Stomach smooth muscle (tissue), 2 donors: ENCODE data around the gene BCL2.
"Not testable (repeated sequence)": the region's sequence is repeated elsewhere in the genome, so short reads cannot be mapped to it uniquely, and the experiment has no call there.

Experiments used
- H3K27ac ChIP-seq: one replicate; pipeline ENCODE4 v1.7.0; 2013; ENCODE audit warnings: mild to moderate bottlenecking, low read length, inconsistent platforms
- H3K27me3 ChIP-seq, 2 donors: one replicate each; pipeline ENCODE4 v1.7.0; 2013; ENCODE audit warnings: low read length in 2 of 2; ENCODE audit not compliant: insufficient read depth in 2 of 2, control insufficient read depth in 1 of 2
- H3K36me3 ChIP-seq, 2 donors: one replicate each; pipeline ENCODE4 v1.7.0; 2013; ENCODE audit warnings: low read length in 2 of 2; ENCODE audit not compliant: control insufficient read depth in 2 of 2, insufficient read depth in 2 of 2
- H3K4me1 ChIP-seq: one replicate; pipeline ENCODE4 v1.7.0; 2013; ENCODE audit warnings: low read length; ENCODE audit not compliant: control insufficient read depth, insufficient read depth
- H3K4me3 ChIP-seq, 2 donors: one replicate each; pipeline ENCODE4 v1.7.0; 2013; ENCODE audit warnings: low read length in 2 of 2
- H3K9ac ChIP-seq, 2 donors: one replicate each; pipeline ENCODE4 v1.7.0; 2013; ENCODE audit warnings: low read length in 2 of 2, mild to moderate bottlenecking in 1 of 2
- H3K9me3 ChIP-seq, 2 donors: one replicate each; pipeline ENCODE4 v1.7.0; 2013; ENCODE audit warnings: low read length in 2 of 2; ENCODE audit not compliant: control insufficient read depth in 2 of 2
- donor health status: healthy.
- donor health status: Pancreatic carcinoma.

Gene BCL2

DNA sequence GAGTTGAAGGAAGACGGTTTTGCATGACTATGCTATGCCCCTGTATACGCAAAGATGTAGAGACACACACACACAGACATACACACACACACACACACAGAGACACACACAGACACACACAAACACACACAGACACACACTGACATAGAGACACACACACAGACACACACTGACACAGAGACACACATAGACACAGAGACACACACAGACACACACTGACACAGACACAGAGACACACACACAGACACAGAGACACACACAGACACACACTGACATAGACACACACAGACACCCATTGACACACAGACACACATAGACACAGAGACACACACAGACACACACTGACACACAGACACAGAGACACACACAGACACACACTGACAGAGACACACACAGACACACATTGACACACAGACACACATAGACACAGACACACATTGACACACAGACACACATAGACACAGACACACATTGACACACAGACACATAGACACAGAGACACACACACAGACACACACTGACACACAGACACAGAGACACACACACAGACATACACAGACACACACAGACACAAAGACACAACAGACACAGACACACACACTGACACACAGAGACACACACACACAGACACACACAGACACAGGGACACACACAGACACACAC, 121.3 kb downstream of the BCL2 start:
- H3K36me3 ChIP-seq = no peaks in the 10 kb centered on the region
- no peak overlapping the region for H3K9ac ChIP-seq
- no peak overlapping the region for H3K27ac ChIP-seq
- no peaks in the 10 kb centered on the region for H3K27me3 ChIP-seq
- no peaks in the 10 kb centered on the region for H3K9me3 ChIP-seq
- no peaks in the 10 kb centered on the region for H3K4me1 ChIP-seq
- no peak overlapping the region for H3K4me3 ChIP-seq

DNA sequence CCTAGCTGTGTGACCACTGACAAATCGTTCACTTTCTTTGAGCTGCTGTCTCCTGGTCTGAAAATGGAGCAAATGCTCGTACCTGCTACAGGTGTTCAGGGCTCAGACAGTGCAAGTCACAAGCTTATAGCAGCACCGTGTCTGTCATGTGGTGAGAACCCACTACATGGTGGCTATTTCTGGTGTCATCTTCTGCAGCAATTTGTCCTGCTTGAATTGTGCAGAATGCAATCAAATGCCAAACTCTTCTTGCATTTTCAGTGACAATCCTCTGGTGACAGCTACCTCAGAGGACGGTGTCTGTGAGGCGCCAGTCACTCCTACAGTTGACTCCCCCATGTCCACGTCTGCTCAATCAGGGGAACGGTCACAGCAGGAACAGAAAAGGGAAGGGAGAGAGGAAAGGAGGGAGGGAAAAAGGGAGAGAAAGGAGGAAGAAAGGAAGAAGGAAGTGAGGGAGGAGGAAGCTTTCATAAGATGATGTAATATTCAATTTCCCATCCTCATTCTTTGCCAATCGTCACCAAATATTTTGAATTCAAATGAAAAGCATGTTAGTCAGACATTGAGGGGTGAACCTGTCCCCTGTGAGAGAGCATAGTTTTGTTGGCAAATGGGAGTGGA, 122.2 kb downstream of the BCL2 start:
- Histone ChIP-seq H3K27me3 (no peaks in the 10 kb centered on the region), H3K9me3 (no peaks in the 10 kb centered on the region), H3K36me3 (no peaks in the 10 kb centered on the region), H3K9ac (no peak overlapping the region), H3K4me3 (no peak overlapping the region), H3K4me1 (no peaks in the 10 kb centered on the region), H3K27ac (no peak overlapping the region)

DNA sequence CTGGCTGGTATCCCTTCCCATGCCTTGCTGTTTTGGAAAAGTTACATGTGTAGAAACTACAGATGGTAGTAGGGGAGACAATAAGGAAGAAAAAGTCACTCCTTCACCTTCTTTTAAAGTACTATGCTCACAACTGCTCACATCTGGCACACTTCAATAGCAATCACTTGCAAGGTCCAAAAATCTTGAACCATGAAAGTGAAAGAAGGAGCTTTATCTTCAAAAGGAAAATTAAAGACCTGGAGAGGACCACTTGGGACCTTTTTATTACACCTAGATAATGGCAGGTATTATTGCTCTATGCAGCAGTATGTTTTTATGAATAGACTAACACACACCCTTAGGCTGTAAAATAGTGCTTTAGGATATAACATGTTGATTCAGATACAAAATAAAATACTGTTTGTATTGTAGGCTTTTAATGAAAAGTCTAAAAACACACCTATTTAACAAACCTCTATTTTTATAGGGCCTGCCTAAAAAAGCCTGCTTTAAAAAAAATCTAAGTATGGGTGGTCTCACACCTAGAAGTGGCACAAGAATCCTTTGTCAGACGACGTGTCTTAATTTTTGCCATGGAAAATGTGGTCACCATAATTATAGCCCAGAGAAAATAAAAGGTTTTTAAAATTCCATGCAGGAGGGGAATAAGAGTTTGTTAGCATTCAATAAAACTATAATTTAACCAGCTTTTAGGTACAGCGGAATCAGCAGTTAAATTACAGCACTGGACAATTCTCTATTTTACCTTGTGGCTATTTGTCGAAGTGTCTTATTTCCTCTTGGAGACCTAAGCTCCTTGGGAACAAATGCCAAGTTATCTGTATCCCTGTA, 124.0 kb downstream of the BCL2 start:
- H3K9ac ChIP-seq = no peak overlapping the region
- no peaks in the 10 kb centered on the region for H3K27me3 ChIP-seq
- no peaks in the 10 kb centered on the region for H3K9me3 ChIP-seq
- H3K27ac ChIP-seq = no peak overlapping the region
- H3K36me3 ChIP-seq = no peaks in the 10 kb centered on the region
- no peak overlapping the region for H3K4me3 ChIP-seq
- no peaks in the 10 kb centered on the region for H3K4me1 ChIP-seq

DNA sequence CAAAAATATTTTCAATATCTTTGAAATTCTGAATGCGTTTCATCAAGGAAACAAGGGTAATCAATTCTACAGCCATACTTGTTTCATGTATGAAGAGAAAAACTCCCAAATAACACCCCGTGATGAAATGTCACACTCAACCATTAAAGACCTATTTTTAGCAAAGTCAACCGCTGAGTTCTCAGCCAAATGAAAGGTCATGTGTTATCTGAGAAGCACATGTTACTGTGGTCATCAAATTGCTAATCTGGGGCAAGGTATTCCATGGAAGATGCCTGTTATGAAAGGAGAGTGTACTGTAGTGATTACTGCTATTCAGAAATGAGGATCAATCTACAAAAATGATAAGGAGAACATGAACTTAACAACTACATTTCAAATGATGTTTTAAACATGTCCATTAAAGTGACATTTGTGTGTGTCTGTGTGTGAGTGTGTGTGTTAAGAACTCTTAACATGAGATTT, 126.7 kb downstream of the BCL2 start:
- no peaks in the 10 kb centered on the region for H3K9me3 ChIP-seq
- H3K4me1 ChIP-seq = no peaks in the 10 kb centered on the region
- H3K36me3 ChIP-seq = no peaks in the 10 kb centered on the region
- no peak overlapping the region for H3K4me3 ChIP-seq
- H3K27ac ChIP-seq = no peak overlapping the region
- H3K9ac ChIP-seq = no peak overlapping the region
- H3K27me3 ChIP-seq = no peaks in the 10 kb centered on the region

DNA sequence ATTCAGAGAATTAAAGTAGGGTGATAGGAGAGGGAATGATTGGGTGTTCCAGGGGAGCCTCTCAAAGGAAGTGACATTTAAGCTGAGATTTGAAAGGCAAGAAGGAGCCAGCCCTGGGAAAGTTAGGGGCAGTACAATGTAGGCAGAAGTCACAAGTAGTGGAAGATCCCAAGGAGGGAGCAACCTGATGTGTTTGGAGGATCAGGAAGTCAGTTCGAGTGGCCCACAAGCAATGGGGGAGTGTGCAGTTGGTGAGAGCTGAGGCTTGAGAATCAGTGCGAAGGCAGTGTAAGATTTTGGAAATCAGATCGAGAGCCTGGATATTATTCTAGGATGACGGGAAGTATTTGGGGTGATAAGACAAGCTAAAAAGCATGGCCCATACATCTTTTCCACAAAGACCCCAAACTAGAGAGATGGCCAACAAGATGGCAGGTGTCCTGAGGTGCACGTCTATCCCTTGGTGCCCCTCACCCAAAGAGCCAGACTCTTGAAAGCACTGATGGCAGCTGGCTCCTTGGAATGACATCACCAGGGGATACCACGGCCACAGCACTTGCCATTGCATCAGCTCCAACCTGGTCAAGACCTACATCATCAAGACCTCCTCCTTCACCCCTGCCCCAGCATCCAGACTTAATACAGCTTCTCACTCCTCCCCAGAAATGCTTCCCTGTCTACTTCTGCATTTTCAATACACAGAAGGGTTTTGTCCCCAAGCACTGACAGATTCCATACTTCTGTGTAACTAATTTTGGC, 127.3 kb downstream of the BCL2 start:
- Histone ChIP-seq H3K9ac (no peak overlapping the region), H3K27me3 (no peaks in the 10 kb centered on the region), H3K9me3 (no peaks in the 10 kb centered on the region), H3K4me3 (no peak overlapping the region), H3K4me1 (peaks cover 5% of the 10 kb centered on the region), H3K36me3 (no peaks in the 10 kb centered on the region), H3K27ac (no peak overlapping the region)

DNA sequence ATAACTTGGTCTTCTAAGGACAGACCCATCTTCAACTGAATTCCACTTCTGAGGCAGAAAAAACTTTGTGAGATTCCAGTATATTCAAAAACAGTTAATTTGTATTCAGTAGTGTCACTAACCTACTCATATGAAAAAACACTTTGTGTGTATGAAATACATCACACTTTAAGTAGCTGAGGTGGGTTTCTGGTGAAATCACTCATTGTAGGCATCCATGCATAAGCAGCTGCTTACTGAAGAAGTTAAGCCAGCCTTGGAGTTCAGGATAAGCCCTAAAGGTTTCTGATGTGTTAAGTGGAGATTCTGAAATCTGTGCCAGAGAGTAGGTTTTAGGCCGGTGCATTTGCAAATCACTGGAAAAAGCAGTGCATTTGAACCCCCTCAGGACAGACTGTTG, 128.2 kb downstream of the BCL2 start:
- Histone ChIP-seq H3K9me3 (no peaks in the 10 kb centered on the region), H3K27ac (no peak overlapping the region), H3K36me3 (no peaks in the 10 kb centered on the region), H3K4me3 (no peak overlapping the region), H3K27me3 (no peaks in the 10 kb centered on the region), H3K4me1 (peaks cover 7% of the 10 kb centered on the region), H3K9ac (no peak overlapping the region)

DNA sequence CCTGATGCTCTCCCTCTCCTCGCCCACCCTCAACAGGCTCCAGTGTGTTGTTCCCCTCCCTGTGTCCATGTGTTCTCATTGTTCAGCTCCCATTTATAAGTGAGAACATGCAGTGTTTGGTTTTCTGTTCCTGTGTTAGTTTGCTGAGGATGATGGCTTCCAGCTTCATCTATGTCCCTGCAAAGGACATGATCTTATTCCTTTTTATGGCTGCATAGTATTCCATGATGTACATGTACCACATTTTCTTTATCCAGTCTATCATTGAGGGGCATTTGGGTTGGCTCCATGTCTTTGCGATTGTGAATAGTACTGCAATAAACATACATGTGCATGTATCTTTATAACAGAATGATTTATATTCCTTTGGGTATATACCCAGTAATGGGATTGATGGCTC, 128.7 kb downstream of the BCL2 start:
- not testable (repeated sequence) for H3K4me1 ChIP-seq, H3K4me3 ChIP-seq, H3K27me3 ChIP-seq, H3K36me3 ChIP-seq, H3K9ac ChIP-seq, H3K27ac ChIP-seq, H3K9me3 ChIP-seq

DNA sequence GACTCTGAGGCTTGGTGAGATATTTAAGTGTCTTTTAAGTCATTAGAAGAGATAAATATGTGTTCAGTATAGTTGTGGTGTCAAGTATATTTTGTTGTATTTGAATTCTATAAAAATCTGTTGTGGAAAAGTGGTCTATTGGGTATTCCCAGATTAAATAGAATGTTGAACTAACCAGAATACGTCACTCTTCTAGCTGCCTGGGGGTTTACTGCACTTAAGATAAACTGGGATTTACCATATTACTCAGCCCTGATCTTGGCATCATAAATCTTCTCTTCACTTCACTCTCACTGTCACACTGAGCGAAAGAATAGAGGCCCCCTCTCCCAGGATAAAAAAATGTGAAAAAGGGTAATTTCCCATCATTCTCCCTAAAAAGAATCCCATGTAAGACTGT, 129.8 kb downstream of the BCL2 start:
- H3K4me1 ChIP-seq = peaks cover 10% of the 10 kb centered on the region
- no peak overlapping the region for H3K27ac ChIP-seq
- H3K9me3 ChIP-seq = no peaks in the 10 kb centered on the region
- no peak overlapping the region for H3K4me3 ChIP-seq
- no peaks in the 10 kb centered on the region for H3K36me3 ChIP-seq
- H3K9ac ChIP-seq = no peak overlapping the region
- no peaks in the 10 kb centered on the region for H3K27me3 ChIP-seq

DNA sequence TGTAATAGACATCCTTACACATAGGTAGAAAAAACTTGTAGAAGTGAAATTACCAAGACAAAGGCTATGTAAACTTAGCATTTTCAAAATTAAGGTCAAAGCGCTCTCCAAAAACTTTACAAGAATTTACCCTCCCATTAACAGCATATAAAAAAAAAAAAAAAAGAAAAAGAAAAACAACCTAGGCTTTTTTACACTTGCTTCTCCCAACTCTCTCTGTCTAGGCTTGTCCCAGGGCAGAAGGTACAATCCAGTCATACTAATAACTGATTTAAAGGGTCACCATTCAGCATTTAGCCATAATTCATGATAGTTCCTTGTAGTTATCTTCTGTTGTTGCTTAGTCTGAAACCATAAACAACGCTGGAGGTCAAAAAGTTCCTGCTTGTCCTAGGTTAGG, 130.5 kb downstream of the BCL2 start:
- no peak overlapping the region for H3K4me3 ChIP-seq
- H3K9ac ChIP-seq = no peak overlapping the region
- H3K36me3 ChIP-seq = no peaks in the 10 kb centered on the region
- H3K27me3 ChIP-seq = no peaks in the 10 kb centered on the region
- H3K9me3 ChIP-seq = no peaks in the 10 kb centered on the region
- no peak overlapping the region for H3K27ac ChIP-seq
- peaks cover 11% of the 10 kb centered on the region for H3K4me1 ChIP-seq

DNA sequence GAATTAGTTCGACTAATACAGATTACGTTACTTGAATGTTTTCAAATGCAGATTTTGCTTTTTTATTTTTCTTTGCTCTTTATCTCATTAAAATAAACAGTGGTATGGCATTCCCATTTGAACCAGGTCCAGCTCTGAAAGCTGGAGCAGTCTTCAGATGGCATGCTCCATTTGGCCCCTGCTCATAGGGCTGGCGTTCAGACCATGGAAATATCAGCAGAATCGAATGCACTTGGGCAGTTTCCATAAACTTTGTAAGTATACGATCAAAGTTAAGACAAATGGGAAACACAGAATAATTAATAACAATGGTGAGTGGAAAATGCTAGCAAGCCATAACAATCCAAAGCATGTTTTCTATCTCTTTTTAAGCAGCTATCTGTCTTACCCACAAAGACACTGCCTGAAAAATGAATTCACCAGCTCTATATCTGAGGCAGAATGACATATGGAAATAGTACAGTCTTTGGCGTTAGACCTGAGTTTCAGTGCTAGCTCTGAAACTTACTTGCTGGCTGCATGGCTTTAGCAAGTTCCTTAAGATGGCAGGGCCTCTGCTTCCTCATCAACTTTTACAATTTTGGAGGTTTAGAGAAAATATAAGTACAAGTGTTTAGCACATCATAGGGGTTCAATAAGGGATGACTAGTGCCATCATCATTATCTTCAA, 131.6 kb downstream of the BCL2 start:
- no peaks in the 10 kb centered on the region for H3K9me3 ChIP-seq
- no peak overlapping the region for H3K9ac ChIP-seq
- H3K4me3 ChIP-seq = no peak overlapping the region
- H3K36me3 ChIP-seq = no peaks in the 10 kb centered on the region
- H3K27me3 ChIP-seq = no peaks in the 10 kb centered on the region
- peak overlapping the region; percentile 26 for H3K27ac ChIP-seq
- peaks cover 20% of the 10 kb centered on the region for H3K4me1 ChIP-seq
